BE2C (cell line): ENCODE data around the gene PRKCB.

Experiments
- DNase-seq: peaks from one replicate; pipeline ENCODE4 v3.0.0-alpha.2; 2020
- H3K27me3 ChIP-seq: fragments of 250-450 bp; sonication (Bioruptor Pico); 2 replicates; pipeline ENCODE4 v1.5.1; 2020; ENCODE audit warnings: mild to moderate bottlenecking
- H3K36me3 ChIP-seq: fragments of 250-450 bp; sonication (Bioruptor Pico); 2 replicates; pipeline ENCODE4 v1.5.1; 2020; ENCODE audit warnings: mild to moderate bottlenecking
- H3K4me1 ChIP-seq: fragments of 250-450 bp; sonication (Bioruptor Pico); 2 replicates; pipeline ENCODE4 v1.5.1; 2020
- H3K4me3 ChIP-seq: 2 replicates; pipeline ENCODE4 v1.5.1; 2011; ENCODE audit warnings: low read depth, low read length
- H3K9me3 ChIP-seq: fragments of 250-450 bp; sonication (Bioruptor Pico); 2 replicates; pipeline ENCODE4 v1.5.1; 2020
- CTCF ChIP-seq: IDR thresholded peaks from 2 replicates; pipeline ENCODE4 v1.5.1; 2012; ENCODE audit warnings: mild to moderate bottlenecking, low read depth, low read length

Gene PRKCB

DNA sequence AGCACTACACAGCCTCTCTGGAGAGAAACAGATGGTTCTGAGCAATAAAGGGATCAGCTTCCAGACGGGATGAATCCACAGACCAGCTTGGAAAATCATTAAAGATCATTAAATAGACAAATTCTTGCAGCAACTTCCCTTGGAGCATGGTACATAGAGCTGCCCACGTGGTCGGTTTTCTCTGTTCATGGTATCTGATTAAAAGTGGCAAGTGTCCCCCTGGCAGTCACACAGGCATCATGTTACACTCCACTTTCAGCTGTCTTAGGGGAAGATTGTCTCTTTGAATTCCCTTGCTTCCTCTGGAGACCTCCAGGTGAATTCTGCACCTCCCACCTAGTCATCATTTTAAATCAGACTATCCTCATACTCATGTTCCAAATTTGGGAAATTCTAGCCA, 328.2 kb downstream of the PRKCB start:
- TF ChIP-seq CTCF, result no peak
- DNase-seq, result no peak
- H3K4me1 ChIP-seq, result no peaks in the 10 kb centered on the region
- H3K4me3 ChIP-seq, result no peak overlapping the region
- no peaks in the 10 kb centered on the region for H3K27me3 ChIP-seq
- H3K9me3 ChIP-seq, result no peaks in the 10 kb centered on the region
- H3K36me3 ChIP-seq, result no peaks in the 10 kb centered on the region

DNA sequence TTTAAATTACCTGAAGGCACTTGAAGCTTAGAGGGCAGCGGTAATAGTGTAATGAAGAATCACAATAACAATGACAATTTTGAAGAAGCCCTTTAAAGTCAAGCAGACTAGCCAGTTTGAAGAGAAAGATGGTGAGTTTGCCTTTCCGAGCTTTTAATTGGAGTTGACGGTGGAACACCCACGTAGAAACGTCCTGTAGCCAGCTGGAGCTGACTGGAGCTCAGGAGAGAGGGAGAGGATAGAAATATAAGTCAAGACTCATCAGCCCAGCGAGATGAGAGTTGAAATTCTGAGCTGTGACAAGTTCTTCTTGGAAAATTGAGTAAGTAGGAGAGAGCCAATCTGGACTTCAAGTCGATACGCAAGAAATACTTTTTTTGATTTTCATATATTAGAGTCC, 328.6 kb downstream of the PRKCB start:
- H3K9me3 ChIP-seq, result no peaks in the 10 kb centered on the region
- DNase-seq, result no peak
- no peaks in the 10 kb centered on the region for H3K36me3 ChIP-seq
- H3K27me3 ChIP-seq, result no peaks in the 10 kb centered on the region
- H3K4me1 ChIP-seq, result no peaks in the 10 kb centered on the region
- H3K4me3 ChIP-seq, result no peak overlapping the region
- no peak for TF ChIP-seq CTCF

GRCh38 chr16:24165273-24165672, 329.5 kb downstream of the PRKCB start:
- H3K36me3 ChIP-seq, result no peaks in the 10 kb centered on the region
- H3K27me3 ChIP-seq, result no peaks in the 10 kb centered on the region
- H3K9me3 ChIP-seq, result no peaks in the 10 kb centered on the region
- TF ChIP-seq CTCF, result no peak
- no peak overlapping the region for H3K4me3 ChIP-seq
- no peak for DNase-seq
- H3K4me1 ChIP-seq, result no peaks in the 10 kb centered on the region

GRCh38 chr16:24166661-24167528, 331.1 kb downstream of the PRKCB start:
- DNase-seq, result no peak
- H3K9me3 ChIP-seq, result no peaks in the 10 kb centered on the region
- no peaks in the 10 kb centered on the region for H3K27me3 ChIP-seq
- H3K4me1 ChIP-seq, result no peaks in the 10 kb centered on the region
- H3K4me3 ChIP-seq, result no peak overlapping the region
- no peaks in the 10 kb centered on the region for H3K36me3 ChIP-seq
- no peak for TF ChIP-seq CTCF

GRCh38 chr16:24168856-24169255, 333.1 kb downstream of the PRKCB start:
- no peak for TF ChIP-seq CTCF
- no peak for DNase-seq
- no peaks in the 10 kb centered on the region for H3K9me3 ChIP-seq
- no peaks in the 10 kb centered on the region for H3K27me3 ChIP-seq
- H3K36me3 ChIP-seq, result no peaks in the 10 kb centered on the region
- H3K4me3 ChIP-seq, result no peak overlapping the region
- no peaks in the 10 kb centered on the region for H3K4me1 ChIP-seq

- Histone ChIP-seq H3K36me3 (no peaks in the 10 kb centered on the region), H3K4me3 (no peak overlapping the region), H3K4me1 (no peaks in the 10 kb centered on the region), H3K9me3 (no peaks in the 10 kb centered on the region), H3K27me3 (no peaks in the 10 kb centered on the region)
- DNase-seq, result no peak
- TF ChIP-seq CTCF, result no peak
Observed at GRCh38 chr16:24170407-24170806, 334.6 kb downstream of the PRKCB start.
